Bladder microvascular endothelial cell (primary cell): Measurements from ENCODE around the gene FAM13C. TPM values are rescaled to one million over a fixed set of nuclear protein-coding genes. Genes with fewer than 3 reads are reported as not detected.

Experiments
- total RNA-seq: library from RNA; depleted of rRNA; stranded (reverse); fragments of >200 nt; gene quantifications from 2 replicates; pipeline ENCODE4 v1.2.3, GENCODE V29; 2014

The FAM13C gene
- total RNA-seq: 3.1 and 10.2 TPM in 2 replicates

GRCh38 chr10:59362144-59362958, at the start of gene FAM13C:
Gene FAM13C, minus strand, starts transcription at chr10:59362549. Its CDS starts 89 bp downstream, at chr10:59362460.

Other genes with a start within 250 kb of the FAM13C start
- gene PHYHIPL, start 185.9 kb downstream of the FAM13C start, total RNA-seq: not detected in 2 replicates